HepG2 (cell line): ENCODE results near the gene ZNF382. TPM values are rescaled to one million over a fixed set of nuclear protein-coding genes. Genes with fewer than 3 reads are reported as not detected.

Experiments
- ATAC-seq: fragments of 200-7000 bp; cut with Tn5 transposase; 3 replicates; pipeline ENCODE4 v1.9.1; 2020; ENCODE audit warnings: mild to moderate bottlenecking, moderate library complexity
- Bru-seq: library from RNA; stranded (reverse); fragments of 400-500 nt; gene quantifications from one replicate; lab custom pipeline; 2021; lab: Mats Ljungman, UMichigan
- BruChase-seq, 2 experiments: library from RNA; stranded (reverse); fragments of 400-500 nt; gene quantifications; one replicate each; lab custom pipeline; 2021; lab: Mats Ljungman, UMichigan
- BruUV-seq: library from RNA; stranded (reverse); fragments of 400-500 nt; replicated peaks from 2 replicates; lab custom pipeline; 2021; lab: Mats Ljungman, UMichigan
- CTCF ChIA-PET: fragments of 300-600 bp; formaldehyde crosslinking; extraction: SDS; loops from one replicate; lab custom pipeline; 2021; ENCODE audit warnings: low total read pairs, inconsistent platforms, low intra/inter-chr PET ratio; lab: Yijun Ruan, JAX
- POLR2A ChIA-PET: fragments of 350-600 bp; sonication (Branson Sonifier 250); formaldehyde crosslinking; loops from one replicate; lab custom pipeline; 2020; ENCODE audit warnings: antibody characterized with exemption, inconsistent platforms; lab: Yijun Ruan, JAX
- DNase-seq: peaks from one replicate; pipeline ENCODE4 v3.0.0-alpha.2; 2015; ENCODE audit warnings: low spot score
- FAIRE-seq: peaks from 3 replicates; lab custom pipeline; 2011; peaks lifted over from hg19 to GRCh38; lab: Jason Lieb, UNC
- H2AFZ ChIP-seq: one replicate; pipeline ENCODE4 v1.6.1; 2011; ENCODE audit warnings: low read length, inconsistent platforms
- H3K27ac ChIP-seq: fragments of 300-600 bp; 3 replicates; pipeline ENCODE4 v1.8.0; 2011; ENCODE audit warnings: mixed run types, mild to moderate bottlenecking, mixed read lengths, low read length, inconsistent platforms; ENCODE audit not compliant: insufficient read depth; ENCODE audit errors: extremely low read length
- H3K27me3 ChIP-seq, 2 experiments: fragments of 200-600 bp in 1 of 2; 2 replicates in 1 of 2; 3 replicates in 1 of 2; pipeline versions ENCODE4 v1.6.0 to v1.8.0; 2011; ENCODE audit warnings: low read length in 2 of 2, mild to moderate bottlenecking in 2 of 2, moderate library complexity in 2 of 2, inconsistent platforms in 1 of 2; ENCODE audit not compliant: insufficient read depth in 2 of 2, control insufficient read depth in 1 of 2
- H3K36me3 ChIP-seq, 2 experiments: fragments of 200-600 bp in 1 of 2; replicated peaks in 1 of 2; 2 replicates in 1 of 2; 3 replicates in 1 of 2; pipeline versions ENCODE4 v1.5.1 to v1.8.0; 2011; ENCODE audit warnings: low read length in 2 of 2, inconsistent platforms in 1 of 2; ENCODE audit not compliant: insufficient read depth in 2 of 2, control insufficient read depth in 1 of 2
- H3K4me1 ChIP-seq: 2 replicates; pipeline ENCODE4 v1.5.1; 2012; ENCODE audit warnings: low read length, inconsistent platforms; ENCODE audit not compliant: insufficient read depth
- H3K4me2 ChIP-seq: 2 replicates; pipeline ENCODE4 v1.6.0; 2011; ENCODE audit warnings: low read depth, low read length, inconsistent platforms
- H3K4me3 ChIP-seq, 3 experiments: fragments of 200-600 bp in 1 of 3; sonication (generic), shearing (Covaris generic) in 1 of 3; replicated peaks in 1 of 3; 2 replicates each; pipeline ENCODE4 v1.5.1; 2011 to 2016; ENCODE audit warnings: low read length in 3 of 3, inconsistent platforms in 2 of 3, low read depth in 2 of 3, mild to moderate bottlenecking in 2 of 3, control low read depth in 1 of 3, mixed read lengths in 1 of 3; ENCODE audit not compliant: insufficient read depth in 1 of 3
- H3K79me2 ChIP-seq: one replicate; pipeline ENCODE4 v1.6.1; 2011; ENCODE audit warnings: low read length, inconsistent platforms; ENCODE audit not compliant: insufficient read depth
- H3K9ac ChIP-seq: 2 replicates; pipeline ENCODE4 v1.6.0; 2011; ENCODE audit warnings: mild to moderate bottlenecking, low read depth, low read length, inconsistent platforms; ENCODE audit not compliant: insufficient read depth
- H3K9me3 ChIP-seq: 2 replicates; pipeline ENCODE4 v1.5.1; 2012; ENCODE audit warnings: mild to moderate bottlenecking, low read length
- H4K20me1 ChIP-seq: 2 replicates; pipeline ENCODE4 v1.6.0; 2011; ENCODE audit warnings: inconsistent platforms, mild to moderate bottlenecking, low read length, moderate library complexity; ENCODE audit not compliant: insufficient read depth
- KDM6A ChIP-seq: IDR thresholded peaks from 2 replicates; pipeline ENCODE4 v1.6.1; 2016; ENCODE audit warnings: low read depth
- WGBS: methylation state at CpG from one replicate; pipeline ENCODE4 v1.1.6; 2017; ENCODE audit warnings: low lambda C conversion rate; 5-methylcytosine and 5-hydroxymethylcytosine counted together
- in situ Hi-C: cut with HindIII; loops from 2 replicates; pipeline ENCODE4 v1.10.0; 2017; ENCODE audit warnings: low pct_unique_long_range_greater_than_20kb; ENCODE audit not compliant: extremely low pct_ligation_motif_present
- intact Hi-C: fragments of 100-400 bp; cut with micrococcal nuclease; formaldehyde crosslinking; loops from one replicate; pipeline ENCODE4 v1.10.0; 2022; ENCODE audit not compliant: unreplicated experiment
- long read RNA-seq, 2 experiments: library from RNA in 1 of 2; library from polyadenylated mRNA in 1 of 2; stranded (forward) in 1 of 2; unstranded in 1 of 2; transcript quantifications; one replicate each; pipeline ENCODE4 v2.0.0, GENCODE V29; 2019 to 2022
- polyA minus RNA-seq, 3 experiments: library from RNA; depleted of rRNA, polyadenylated mRNA; stranded (reverse); fragments of >200 nt; gene quantifications; 2 replicates each; pipeline ENCODE4 v1.2.3, GENCODE V29; 2011; ENCODE audit warnings: low replicate concordance in 1 of 3
- polyA plus RNA-seq, 8 experiments: library from polyadenylated mRNA; depleted of rRNA in 3 of 8; stranded (reverse) in 7 of 8; unstranded in 1 of 8; fragments of >200 nt; fragmentation: Illumina TruSeq in 4 of 8; extraction: Trizol in 4 of 8; gene quantifications; 2 replicates each; pipeline versions ENCODE4 v1.2.1 to v1.2.3, GENCODE V29; 2011 to 2016; ENCODE audit warnings: low read depth in 4 of 8, missing spikeins in 1 of 8, mixed read lengths in 1 of 8; ENCODE audit not compliant: insufficient read depth in 1 of 8
- total RNA-seq, 5 experiments: library from RNA; depleted of rRNA; stranded (reverse); fragments of >200 nt; fragmentation: Illumina TruSeq; extraction: Trizol; gene quantifications; 2 replicates each; pipeline ENCODE4 v1.2.3, GENCODE V29; 2016; ENCODE audit warnings: low read depth in 1 of 5
- TF ChIP-seq, protein P1 (sequence below): sonication (generic); formaldehyde crosslinking; IDR thresholded peaks from 2 replicates; pipeline ENCODE4 v1.9.0; 2021; ENCODE audit warnings: missing genetic modification reagents, borderline replicate concordance
- TF ChIP-seq, protein P2 (sequence below): sonication (generic); formaldehyde crosslinking; IDR thresholded peaks from 2 replicates; pipeline ENCODE4 v1.4.0; 2020; ENCODE audit warnings: missing genetic modification reagents, mild to moderate bottlenecking, borderline replicate concordance

Gene ZNF382
- total RNA-seq (2016; rRNA removed; fragmentation: Illumina TruSeq; extraction: Trizol) = 6.3 and 6.8 TPM in 2 replicates
- 4.0 and 4.6 TPM in 2 replicates for total RNA-seq (2016; cell fraction: cytosol; rRNA removed; fragmentation: Illumina TruSeq; extraction: Trizol; ENCODE audit: low read depth)
- 6.7 and 7.1 TPM in 2 replicates for total RNA-seq (2016; cell fraction: insoluble cytoplasmic fraction; rRNA removed; fragmentation: Illumina TruSeq; extraction: Trizol)
- total RNA-seq (2016; cell fraction: membrane; rRNA removed; fragmentation: Illumina TruSeq; extraction: Trizol) = 6.5 and 7.0 TPM in 2 replicates
- total RNA-seq (2016; cell fraction: nucleus; rRNA removed; fragmentation: Illumina TruSeq; extraction: Trizol) = 6.5 and 9.0 TPM in 2 replicates
- 2.3 and 3.1 TPM in 2 replicates for polyA plus RNA-seq (2011; rRNA removed)
- polyA plus RNA-seq (2011; cell fraction: cytosol; rRNA removed) = 1.2 and 1.5 TPM in 2 replicates
- polyA plus RNA-seq (2011; cell fraction: nucleus; rRNA removed) = 7.3 and 14.2 TPM in 2 replicates
- 4.4 and 6.3 TPM in 2 replicates for polyA plus RNA-seq (2012)
- polyA plus RNA-seq (2016; cell fraction: cytosol; fragmentation: Illumina TruSeq; extraction: Trizol; ENCODE audit: low read depth) = 0.36 and 0.37 TPM in 2 replicates
- 3.8 and 4.0 TPM in 2 replicates for polyA plus RNA-seq (2016; cell fraction: insoluble cytoplasmic fraction; fragmentation: Illumina TruSeq; extraction: Trizol; ENCODE audit: low read depth)
- 1.2 TPM in 2 replicates for polyA plus RNA-seq (2016; cell fraction: membrane; fragmentation: Illumina TruSeq; extraction: Trizol; ENCODE audit: low read depth)
- polyA plus RNA-seq (2016; cell fraction: nucleus; fragmentation: Illumina TruSeq; extraction: Trizol; ENCODE audit: insufficient read depth, low read depth) = 10.3 and 11.5 TPM in 2 replicates
- 2.3 TPM in 1 of 2 replicates, not detected in the other for polyA minus RNA-seq (2011; rRNA and poly(A)+ RNA removed; ENCODE audit: low replicate concordance)
- polyA minus RNA-seq (2011; cell fraction: cytosol; rRNA and poly(A)+ RNA removed) = 2.8 and 2.9 TPM in 2 replicates
- polyA minus RNA-seq (2011; cell fraction: nucleus; rRNA and poly(A)+ RNA removed) = 18.3 and 27.1 TPM in 2 replicates
- percentile 54 among the genes with signal in this experiment for Bru-seq, nascent RNA
- percentile 42 among the genes with signal in this experiment for BruChase-seq, experiment 1, labeled RNA remaining after a 6-hour chase
- BruChase-seq, experiment 2, labeled RNA remaining after a 2-hour chase = percentile 55 among the genes with signal in this experiment
- long read RNA-seq, experiment 1, partial matches to known transcripts = 0 of 4 reads
- long read RNA-seq, experiment 1, other reads (novel, unspliced or antisense) = 3 of 4 reads
- long read RNA-seq, experiment 2, partial matches to known transcripts = 0 of 1 reads
- long read RNA-seq, experiment 2, other reads (novel, unspliced or antisense) = 1 of 1 reads

DNA sequence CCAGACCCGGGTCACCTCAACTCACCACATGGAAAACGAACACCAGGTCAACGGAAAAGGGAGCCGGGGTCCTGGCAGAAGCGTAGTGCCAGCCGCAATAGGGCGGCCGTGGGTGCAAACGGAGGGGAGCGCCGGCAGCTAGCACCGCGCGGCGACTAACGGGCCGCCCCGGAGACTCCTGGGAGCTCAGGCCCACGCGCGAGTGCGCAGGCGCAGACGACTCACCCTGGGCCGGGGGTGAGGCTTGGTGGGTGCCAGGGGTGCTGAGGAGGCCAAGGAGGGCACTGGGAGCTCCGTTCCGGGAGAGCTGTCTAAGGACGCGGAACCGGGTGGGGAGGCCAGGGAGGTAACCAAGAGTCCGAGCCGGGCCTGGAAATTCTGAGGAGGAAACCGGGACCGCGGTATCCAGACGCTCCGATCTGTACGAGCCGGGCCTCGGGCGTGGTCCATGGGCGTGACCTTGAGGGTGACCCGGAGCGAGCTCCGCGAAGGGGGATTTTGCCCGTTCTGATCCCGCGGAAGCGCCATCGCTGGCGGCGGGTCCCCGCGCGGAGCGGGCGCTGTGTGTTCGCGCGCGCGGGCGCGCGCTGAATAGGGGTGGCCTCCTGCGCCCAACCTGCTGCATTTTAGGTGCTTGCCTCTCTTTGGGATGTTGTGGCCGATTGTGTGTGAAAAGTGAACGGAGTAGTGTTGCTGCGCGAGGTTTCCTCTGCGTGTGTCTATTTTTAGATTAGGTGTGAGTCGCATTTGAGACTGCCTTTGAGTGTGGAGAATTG is at the start of gene ZNF382:
Gene ZNF382 (plus strand): TSS at position 213 of the 776 bp plus-strand sequence. CDS start 4,602 bp downstream, outside the sequence.
- BruUV-seq = TSS peak; percentile 73
- Histone ChIP-seq H3K9ac (peak within 1 kb of the TSS; percentile 87), H3K79me2 (peaks cover 8% of the 10 kb centered on the region), H3K9me3 (no peaks in the 10 kb centered on the region), H2AFZ (peak within 1 kb of the TSS; percentile 80), H3K27me3 (no peaks in the 10 kb centered on the region; a peak in 1 of 5 replicates), H3K36me3 (peaks cover 0 to 8% of the 10 kb centered on the region in 2 experiments; a peak in 3 of 5 replicates), H3K27ac (peak within 1 kb of the TSS; percentile 68), H3K4me1 (peaks cover 18% of the 10 kb centered on the region), H3K4me3 (peak within 1 kb of the TSS; percentile 87 to 94 (median 93)), H4K20me1 (no peaks in the 10 kb centered on the region), H3K4me2 (peak within 1 kb of the TSS; percentile 92)
- POLR2A ChIA-PET = interaction anchor here (1.0 to 1.8 kb wide), 11 partner anchors 10 to 990 kb away, joined by 3 to 17 read pairs (median 4); partner anchors contain the start of genes ZNF146, ZNF260, ZNF345 and ZNF461
- intact Hi-C loops (loop anchor here (2.0 kb wide), 1 partner anchor 32 kb away; the partner anchor contains the start of gene ZNF529), in situ Hi-C loops (no loop called here)
- DNase-seq (peak; percentile 63), ATAC-seq (peak; percentile 94), FAIRE-seq (no peak)
- CTCF ChIA-PET = no interaction called here
- WGBS = 0% methylated on average over 9 of the region's 73 CpGs
- no peak for TF ChIP-seq KDM6A (CRISPR knock-in tag)
- TF ChIP-seq, protein P1, sequence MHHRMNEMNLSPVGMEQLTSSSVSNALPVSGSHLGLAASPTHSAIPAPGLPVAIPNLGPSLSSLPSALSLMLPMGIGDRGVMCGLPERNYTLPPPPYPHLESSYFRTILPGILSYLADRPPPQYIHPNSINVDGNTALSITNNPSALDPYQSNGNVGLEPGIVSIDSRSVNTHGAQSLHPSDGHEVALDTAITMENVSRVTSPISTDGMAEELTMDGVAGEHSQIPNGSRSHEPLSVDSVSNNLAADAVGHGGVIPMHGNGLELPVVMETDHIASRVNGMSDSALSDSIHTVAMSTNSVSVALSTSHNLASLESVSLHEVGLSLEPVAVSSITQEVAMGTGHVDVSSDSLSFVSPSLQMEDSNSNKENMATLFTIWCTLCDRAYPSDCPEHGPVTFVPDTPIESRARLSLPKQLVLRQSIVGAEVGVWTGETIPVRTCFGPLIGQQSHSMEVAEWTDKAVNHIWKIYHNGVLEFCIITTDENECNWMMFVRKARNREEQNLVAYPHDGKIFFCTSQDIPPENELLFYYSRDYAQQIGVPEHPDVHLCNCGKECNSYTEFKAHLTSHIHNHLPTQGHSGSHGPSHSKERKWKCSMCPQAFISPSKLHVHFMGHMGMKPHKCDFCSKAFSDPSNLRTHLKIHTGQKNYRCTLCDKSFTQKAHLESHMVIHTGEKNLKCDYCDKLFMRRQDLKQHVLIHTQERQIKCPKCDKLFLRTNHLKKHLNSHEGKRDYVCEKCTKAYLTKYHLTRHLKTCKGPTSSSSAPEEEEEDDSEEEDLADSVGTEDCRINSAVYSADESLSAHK = no peak
- TF ChIP-seq, protein P2, sequence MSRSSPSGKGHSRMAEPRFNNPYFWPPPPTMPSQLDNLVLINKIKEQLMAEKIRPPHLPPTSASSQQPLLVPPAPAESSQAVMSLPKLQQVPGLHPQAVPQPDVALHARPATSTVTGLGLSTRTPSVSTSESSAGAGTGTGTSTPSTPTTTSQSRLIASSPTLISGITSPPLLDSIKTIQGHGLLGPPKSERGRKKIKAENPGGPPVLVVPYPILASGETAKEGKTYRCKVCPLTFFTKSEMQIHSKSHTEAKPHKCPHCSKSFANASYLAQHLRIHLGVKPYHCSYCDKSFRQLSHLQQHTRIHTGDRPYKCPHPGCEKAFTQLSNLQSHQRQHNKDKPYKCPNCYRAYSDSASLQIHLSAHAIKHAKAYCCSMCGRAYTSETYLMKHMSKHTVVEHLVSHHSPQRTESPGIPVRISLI (CRISPR knock-in tag) = no peak
